DOHH2 (cell line): ENCODE results near the gene LIN37.
"Not testable (repeated sequence)": the region's sequence is repeated elsewhere in the genome, so short reads cannot be mapped to it uniquely, and the experiment has no call there.

Experiments used
- H3F3A ChIP-seq: fragments of 200-600 bp; sonication (generic), shearing (Covaris generic); 2 replicates; pipeline ENCODE4 v1.6.0; 2016; ENCODE audit warnings: antibody characterized with exemption, mild to moderate bottlenecking; ENCODE audit not compliant: control insufficient read depth, insufficient read depth
- H3K27ac ChIP-seq: fragments of 200-600 bp; sonication (generic); 2 replicates; pipeline ENCODE4 v1.5.1; 2014; ENCODE audit warnings: low read depth, mild to moderate bottlenecking, low read length, moderate library complexity
- H3K27me3 ChIP-seq: fragments of 200-600 bp; sonication (generic); 2 replicates; pipeline ENCODE4 v1.6.1; 2014; ENCODE audit warnings: mild to moderate bottlenecking, low read length, mixed read lengths; ENCODE audit not compliant: control insufficient read depth
- H3K36me3 ChIP-seq: fragments of 200-600 bp; sonication (generic); 2 replicates; pipeline ENCODE4 v1.6.1; 2014; ENCODE audit warnings: mild to moderate bottlenecking, low read length, moderate library complexity, mixed read lengths; ENCODE audit not compliant: control insufficient read depth
- H3K4me1 ChIP-seq: fragments of 200-600 bp; sonication (generic); 2 replicates; pipeline ENCODE4 v1.6.1; 2014; ENCODE audit warnings: mild to moderate bottlenecking, low read length, mixed read lengths; ENCODE audit not compliant: control insufficient read depth
- H3K4me2 ChIP-seq: fragments of 200-600 bp; sonication (generic); 2 replicates; pipeline ENCODE4 v1.6.0; 2014; ENCODE audit warnings: mild to moderate bottlenecking, low read length, moderate library complexity
- H3K4me3 ChIP-seq: fragments of 200-600 bp; sonication (generic); 2 replicates; pipeline ENCODE4 v1.5.1; 2014; ENCODE audit warnings: mild to moderate bottlenecking, low read length, mixed read lengths
- H3K79me2 ChIP-seq: fragments of 200-600 bp; sonication (generic); 2 replicates; pipeline ENCODE4 v1.6.1; 2014; ENCODE audit warnings: mild to moderate bottlenecking, low read length, mixed read lengths; ENCODE audit not compliant: control insufficient read depth
- H3K9me2 ChIP-seq: fragments of 200-600 bp; sonication (generic); replicated peaks from 2 replicates; pipeline ENCODE4 v1.6.1; 2014; ENCODE audit warnings: mild to moderate bottlenecking, low read length, mixed read lengths; ENCODE audit not compliant: control insufficient read depth
- H3K9me3 ChIP-seq: fragments of 200-600 bp; sonication (generic); 2 replicates; pipeline ENCODE4 v1.6.1; 2014; ENCODE audit warnings: antibody characterized with exemption, low read length, mixed read lengths; ENCODE audit not compliant: control insufficient read depth, insufficient read depth
- H4K20me1 ChIP-seq: fragments of 200-600 bp; sonication (generic); 2 replicates; pipeline ENCODE4 v1.6.0; 2014; ENCODE audit warnings: low read depth, mild to moderate bottlenecking, antibody characterized with exemption, low read length, moderate library complexity; ENCODE audit not compliant: control insufficient read depth, insufficient read depth
- CTCF ChIP-seq: fragments of 200-600 bp; sonication (generic); IDR thresholded peaks from one replicate; pipeline ENCODE4 v1.5.1; 2014; ENCODE audit warnings: antibody characterized with exemption, mild to moderate bottlenecking, low read depth, low read length; ENCODE audit not compliant: poor library complexity, severe bottlenecking
- EZH2phosphoT487 ChIP-seq: fragments of 200-600 bp; sonication (generic); IDR thresholded peaks from 2 replicates; pipeline ENCODE4 v1.6.1; 2017; ENCODE audit warnings: borderline replicate concordance, mild to moderate bottlenecking, antibody characterized with exemption, low read length, moderate library complexity, mixed read lengths

The LIN37 gene

GRCh38 chr19:35791814-35792279, 43.5 kb downstream of the LIN37 start:
- Histone ChIP-seq H3K4me1 (no peaks in the 10 kb centered on the region), H3K4me2 (no peak overlapping the region), H3K36me3 (no peaks in the 10 kb centered on the region), H3F3A (no peaks in the 10 kb centered on the region), H3K27me3 (peaks cover 7% of the 10 kb centered on the region; the same call in 1 of the 2 replicates), H4K20me1 (no peaks in the 10 kb centered on the region), H3K27ac (no peak overlapping the region), H3K4me3 (no peak overlapping the region), H3K9me2 (no peaks in the 10 kb centered on the region), H3K79me2 (no peaks in the 10 kb centered on the region), H3K9me3 (no peaks in the 10 kb centered on the region)
- TF ChIP-seq CTCF (no peak), EZH2phosphoT487 (no peak)

GRCh38 chr19:35792312-35792711, 43.9 kb downstream of the LIN37 start:
- no peaks in the 10 kb centered on the region for H3K9me2 ChIP-seq
- no peak overlapping the region for H3K4me2 ChIP-seq
- peaks cover 7% of the 10 kb centered on the region; the same call in 1 of the 2 replicates for H3K27me3 ChIP-seq
- no peak overlapping the region for H3K27ac ChIP-seq
- H3K4me1 ChIP-seq: no peaks in the 10 kb centered on the region
- no peaks in the 10 kb centered on the region for H4K20me1 ChIP-seq
- TF ChIP-seq CTCF (no peak), EZH2phosphoT487 (no peak)
- H3K36me3 ChIP-seq: no peaks in the 10 kb centered on the region
- H3K79me2 ChIP-seq: no peaks in the 10 kb centered on the region
- H3K9me3 ChIP-seq: no peaks in the 10 kb centered on the region
- no peak overlapping the region for H3K4me3 ChIP-seq
- no peaks in the 10 kb centered on the region for H3F3A ChIP-seq

- Histone ChIP-seq H4K20me1 (no peaks in the 10 kb centered on the region), H3K36me3 (no peaks in the 10 kb centered on the region), H3K27me3 (peaks cover 7% of the 10 kb centered on the region; the same call in 1 of the 2 replicates), H3K9me3 (no peaks in the 10 kb centered on the region), H3K4me2 (no peak overlapping the region), H3K4me1 (no peaks in the 10 kb centered on the region), H3F3A (no peaks in the 10 kb centered on the region), H3K4me3 (no peak overlapping the region), H3K79me2 (no peaks in the 10 kb centered on the region), H3K9me2 (no peaks in the 10 kb centered on the region), H3K27ac (no peak overlapping the region)
- no peak for TF ChIP-seq EZH2phosphoT487
These were observed 44.5 kb downstream of the LIN37 start for GRCh38 chr19:35792888-35793287.

GRCh38 chr19:35793381-35794165, 45.2 kb downstream of the LIN37 start:
- no peaks in the 10 kb centered on the region for H3K4me1 ChIP-seq
- no peaks in the 10 kb centered on the region for H4K20me1 ChIP-seq
- H3K27ac ChIP-seq: no peak overlapping the region
- H3K9me3 ChIP-seq: no peaks in the 10 kb centered on the region
- no peak overlapping the region for H3K4me3 ChIP-seq
- no peaks in the 10 kb centered on the region for H3F3A ChIP-seq
- no peaks in the 10 kb centered on the region for H3K9me2 ChIP-seq
- no peaks in the 10 kb centered on the region for H3K79me2 ChIP-seq
- H3K27me3 ChIP-seq: peaks cover 7% of the 10 kb centered on the region; the same call in 1 of the 2 replicates
- H3K4me2 ChIP-seq: no peak overlapping the region
- H3K36me3 ChIP-seq: no peaks in the 10 kb centered on the region
- TF ChIP-seq EZH2phosphoT487: no peak
- TF ChIP-seq CTCF: no peak

GRCh38 chr19:35795564-35795963, 47.2 kb downstream of the LIN37 start:
- H3K27ac ChIP-seq, H3F3A ChIP-seq, H3K36me3 ChIP-seq, H3K4me3 ChIP-seq, H3K9me3 ChIP-seq, H3K4me2 ChIP-seq, H3K4me1 ChIP-seq, H3K27me3 ChIP-seq, H3K79me2 ChIP-seq, H4K20me1 ChIP-seq, H3K9me2 ChIP-seq: not testable (repeated sequence)
